GM04503 (cell line): Measurements from ENCODE around the gene MTMR11.
"Not testable (repeated sequence)": the region's sequence is repeated elsewhere in the genome, so short reads cannot be mapped to it uniquely, and the experiment has no call there.

Source experiments
- DNase-seq: peaks from one replicate; pipeline ENCODE4 v3.0.0-alpha.2; 2012; ENCODE audit warnings: low read depth

MTMR11 gene

GRCh38 chr1:149896575-149896974 lies 40.1 kb downstream of the MTMR11 start:
- DNase-seq = no peak

GRCh38 chr1:149888999-149889289 lies 47.7 kb downstream of the MTMR11 start:
- DNase-seq = no peak

- DNase-seq = peak; percentile 43
Observed at GRCh38 chr1:149888247-149888998, 48.3 kb downstream of the MTMR11 start.

GRCh38 chr1:149887456-149888246 lies 49.0 kb downstream of the MTMR11 start:
- DNase-seq = peak; percentile 95

GRCh38 chr1:149887196-149887455 lies 49.6 kb downstream of the MTMR11 start:
- not testable (repeated sequence) for DNase-seq

GRCh38 chr1:149886396-149887195 lies 50.1 kb downstream of the MTMR11 start:
- DNase-seq = peak; percentile 98

- DNase-seq = not testable (repeated sequence)
Observed at GRCh38 chr1:149886121-149886395, 50.6 kb downstream of the MTMR11 start.

- peak; percentile 53 for DNase-seq
Observed at GRCh38 chr1:149885339-149886120, 51.1 kb downstream of the MTMR11 start.

- DNase-seq = no peak
Observed at GRCh38 chr1:149884433-149885338, 52.0 kb downstream of the MTMR11 start.

- DNase-seq = no peak
Observed at GRCh38 chr1:149883598-149884247, 53.0 kb downstream of the MTMR11 start.

GRCh38 chr1:149881876-149882275 lies 54.8 kb downstream of the MTMR11 start:
- no peak for DNase-seq

GRCh38 chr1:149879556-149879955 lies 57.1 kb downstream of the MTMR11 start:
- DNase-seq = no peak
